Upper lobe of left lung (tissue), 6 donors: ENCODE measurements around the gene RNF182. TPM values are rescaled to one million over a fixed set of nuclear protein-coding genes. Genes with fewer than 3 reads are reported as not detected.

ENCODE experiments used
- ATAC-seq, 2 donors: fragments of 200-7000 bp; cut with Tn5 transposase; one replicate each; pipeline ENCODE4 v1.9.1; 2022; ENCODE audit warnings: mild to moderate bottlenecking in 2 of 2, moderate library complexity in 2 of 2; ENCODE audit not compliant: low FRiP score in 2 of 2
- DNase-seq, 2 donors: peaks; one replicate each; pipeline ENCODE4 v3.0.0-alpha.2; 2019 to 2020
- H3K27ac ChIP-seq, 4 donors: fragments of 200-600 bp; sonication (generic); one replicate each; pipeline ENCODE4 v1.5.1; 2016 to 2019
- H3K27me3 ChIP-seq, 4 donors: fragments of 200-600 bp; sonication (generic); one replicate each; pipeline ENCODE4 v1.5.1; 2017 to 2019
- H3K36me3 ChIP-seq, 4 donors: fragments of 200-600 bp; sonication (generic); one replicate each; pipeline ENCODE4 v1.5.1; 2016 to 2019
- H3K4me1 ChIP-seq, 4 donors: fragments of 200-600 bp; sonication (generic); one replicate each; pipeline ENCODE4 v1.5.1; 2018 to 2019
- H3K4me3 ChIP-seq, 4 donors: fragments of 200-600 bp; sonication (generic); one replicate each; pipeline ENCODE4 v1.5.1; 2017 to 2019; ENCODE audit warnings: mild to moderate bottlenecking in 2 of 4, moderate library complexity in 1 of 4
- H3K9me3 ChIP-seq, 4 donors: fragments of 200-600 bp; sonication (generic); one replicate each; pipeline ENCODE4 v1.5.1; 2018 to 2019
- EP300 ChIP-seq, 4 donors: sonication (generic); formaldehyde crosslinking; IDR thresholded peaks; one replicate each; pipeline ENCODE4 v1.5.1; 2017; ENCODE audit warnings: antibody characterized with exemption in 4 of 4, control low read depth in 2 of 4
- POLR2A ChIP-seq, 4 donors: fragments of 450-650 bp; IDR thresholded peaks; one replicate each; pipeline ENCODE4 v1.5.1; 2016 to 2017; ENCODE audit warnings: antibody characterized with exemption in 4 of 4, mild to moderate bottlenecking in 2 of 4
- POLR2AphosphoS5 ChIP-seq, 2 donors: sonication (generic); formaldehyde crosslinking; IDR thresholded peaks; one replicate each; pipeline ENCODE4 v1.5.1; 2017; ENCODE audit warnings: antibody characterized with exemption in 2 of 2
- WGBS, 2 donors: methylation state at CpG; one replicate each; pipeline ENCODE4 v1.1.5; 2017 to 2018; 5-methylcytosine and 5-hydroxymethylcytosine counted together
- total RNA-seq, 6 donors: library from RNA; depleted of rRNA in 4 of 6; stranded (reverse); fragments of >200 nt in 4 of 6; gene quantifications; one replicate each; pipeline versions ENCODE4 v1.1.0 to v1.2.1, GENCODE V29; 2016 to 2021
- TF ChIP-seq, protein P1 (sequence below), 6 experiments: fragments of 450-650 bp in 4 of 6; fragments of 200-600 bp in 2 of 6; sonication (generic) in 2 of 6; IDR thresholded peaks; one replicate each; pipeline ENCODE4 v1.5.1; 2016 to 2019; ENCODE audit warnings: antibody characterized with exemption in 6 of 6
- donor health status: DM: no; HTN: no; CAD: no; lungs with moderate emphysema.
- donor health status: DM: no; HTN: yes; CAD: no; lungs with severe emphysema.

The RNF182 gene
- total RNA-seq, 6 donors from 2014 or later, result 1.4 to 4.3 (median 2.5) TPM

DNA sequence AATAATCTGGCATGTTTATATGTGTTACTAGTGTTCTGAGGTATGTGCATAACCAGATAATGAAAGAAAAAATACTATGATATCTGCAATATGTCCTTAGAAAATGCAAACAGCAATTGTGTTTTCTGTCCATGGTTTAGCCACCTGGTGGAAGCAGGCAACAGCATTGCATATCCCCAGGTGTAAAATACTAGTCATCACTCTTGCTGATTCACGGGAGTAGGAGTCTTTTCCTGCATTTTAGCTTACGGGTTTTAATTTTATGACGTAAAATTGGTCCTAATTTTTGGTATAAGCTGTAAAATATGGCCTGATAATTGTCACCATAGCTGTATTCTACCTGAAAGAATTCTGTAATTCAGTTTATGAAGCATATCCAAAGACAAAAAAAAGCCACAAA lies 2.5 kb downstream of the RNF182 start:
- WGBS, 2 donors, result 88 to 91% methylated on average over 3 of the region's 3 CpGs
- H3K27ac ChIP-seq, result no peak overlapping the region
- peaks cover 14 to 18% (median 16%) of the 10 kb centered on the region in 4 donors for H3K4me1 ChIP-seq
- ATAC-seq, result no peak
- no peak for DNase-seq
- H3K9me3 ChIP-seq, result no peaks in the 10 kb centered on the region
- peaks cover 0 to 18% (median 0%) of the 10 kb centered on the region in 4 donors for H3K27me3 ChIP-seq
- no peak overlapping the region for H3K4me3 ChIP-seq
- no peaks in the 10 kb centered on the region for H3K36me3 ChIP-seq
- TF ChIP-seq, protein P1, sequence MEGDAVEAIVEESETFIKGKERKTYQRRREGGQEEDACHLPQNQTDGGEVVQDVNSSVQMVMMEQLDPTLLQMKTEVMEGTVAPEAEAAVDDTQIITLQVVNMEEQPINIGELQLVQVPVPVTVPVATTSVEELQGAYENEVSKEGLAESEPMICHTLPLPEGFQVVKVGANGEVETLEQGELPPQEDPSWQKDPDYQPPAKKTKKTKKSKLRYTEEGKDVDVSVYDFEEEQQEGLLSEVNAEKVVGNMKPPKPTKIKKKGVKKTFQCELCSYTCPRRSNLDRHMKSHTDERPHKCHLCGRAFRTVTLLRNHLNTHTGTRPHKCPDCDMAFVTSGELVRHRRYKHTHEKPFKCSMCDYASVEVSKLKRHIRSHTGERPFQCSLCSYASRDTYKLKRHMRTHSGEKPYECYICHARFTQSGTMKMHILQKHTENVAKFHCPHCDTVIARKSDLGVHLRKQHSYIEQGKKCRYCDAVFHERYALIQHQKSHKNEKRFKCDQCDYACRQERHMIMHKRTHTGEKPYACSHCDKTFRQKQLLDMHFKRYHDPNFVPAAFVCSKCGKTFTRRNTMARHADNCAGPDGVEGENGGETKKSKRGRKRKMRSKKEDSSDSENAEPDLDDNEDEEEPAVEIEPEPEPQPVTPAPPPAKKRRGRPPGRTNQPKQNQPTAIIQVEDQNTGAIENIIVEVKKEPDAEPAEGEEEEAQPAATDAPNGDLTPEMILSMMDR (IDR thresholded peaks at IDR 0.05), result no peak
- TF ChIP-seq EP300 (IDR thresholded peaks at IDR 0.05) (no peak), POLR2A (IDR thresholded peaks at IDR 0.05) (no peak), POLR2AphosphoS5 (IDR thresholded peaks at IDR 0.05) (no peak)

DNA sequence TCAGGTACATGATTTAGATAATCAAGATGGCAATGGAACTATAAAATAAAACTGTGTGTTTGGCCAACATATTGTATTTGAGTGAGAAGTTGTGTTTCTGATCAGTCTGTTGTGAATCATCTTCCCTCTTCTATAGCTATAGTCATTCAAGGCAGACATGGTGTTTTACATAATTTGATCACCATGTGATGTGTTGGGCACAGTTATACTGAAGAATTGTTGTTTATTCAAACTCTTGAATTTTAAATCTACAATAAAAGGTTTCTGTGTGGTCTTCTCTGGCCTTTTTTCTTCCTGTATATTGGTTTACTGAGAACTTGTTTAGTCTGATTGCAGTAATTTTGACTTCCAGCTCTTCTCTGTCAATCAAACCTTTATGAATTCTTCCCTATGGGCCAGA lies 4.4 kb downstream of the RNF182 start:
- Histone ChIP-seq H3K27ac (no peak overlapping the region), H3K27me3 (peaks cover 0 to 14% (median 0%) of the 10 kb centered on the region in 4 donors), H3K4me3 (no peak overlapping the region), H3K4me1 (peaks cover 10 to 15% (median 12%) of the 10 kb centered on the region in 4 donors), H3K36me3 (no peaks in the 10 kb centered on the region), H3K9me3 (no peaks in the 10 kb centered on the region)
- ATAC-seq (no peak), DNase-seq (no peak)
- TF ChIP-seq, protein P1 (IDR thresholded peaks at IDR 0.05), result no peak
- no peak for TF ChIP-seq EP300 (IDR thresholded peaks at IDR 0.05)
- no peak for TF ChIP-seq POLR2A (IDR thresholded peaks at IDR 0.05)
- no peak for TF ChIP-seq POLR2AphosphoS5 (IDR thresholded peaks at IDR 0.05)

DNA sequence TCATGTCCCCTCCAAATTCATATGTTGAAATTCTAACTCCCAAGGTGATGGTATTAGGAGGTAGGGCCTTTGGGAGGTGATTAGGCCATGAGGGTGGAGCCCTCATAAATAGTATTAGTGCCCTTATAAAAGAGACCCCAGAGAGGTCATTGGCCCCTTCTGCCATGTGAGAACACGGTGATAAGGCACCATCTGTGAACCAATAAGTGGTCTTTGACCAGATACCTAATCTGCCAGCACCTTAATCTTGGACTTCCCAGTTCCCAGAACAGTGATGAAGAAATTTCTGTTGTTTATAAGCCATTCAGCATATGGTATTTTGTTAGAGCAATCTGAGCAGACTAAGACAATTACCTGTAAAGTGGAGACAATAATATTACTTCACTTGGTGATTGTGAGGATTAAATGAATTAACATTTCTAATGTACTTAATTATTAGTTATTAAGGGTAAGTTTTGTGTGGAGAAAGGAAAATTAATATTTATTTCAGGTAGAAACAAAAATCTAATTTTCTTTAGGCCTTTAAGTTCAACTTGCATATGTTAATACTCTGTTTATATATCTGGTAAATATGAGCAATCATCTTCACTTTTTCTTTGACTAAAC lies 7.1 kb downstream of the RNF182 start:
- H3K27ac ChIP-seq, result no peak overlapping the region
- no peaks in the 10 kb centered on the region for H3K9me3 ChIP-seq
- H3K4me1 ChIP-seq, result no peaks in the 10 kb centered on the region
- no peak for DNase-seq
- 79 to 100% methylated on average over 1 of the region's 1 CpG for WGBS, 2 donors
- ATAC-seq, result no peak
- H3K4me3 ChIP-seq, result no peak overlapping the region
- H3K27me3 ChIP-seq, result no peaks in the 10 kb centered on the region
- TF ChIP-seq POLR2AphosphoS5 (IDR thresholded peaks at IDR 0.05) (no peak), EP300 (IDR thresholded peaks at IDR 0.05) (no peak), POLR2A (IDR thresholded peaks at IDR 0.05) (no peak)
- TF ChIP-seq, protein P1 (IDR thresholded peaks at IDR 0.05), result no peak
- H3K36me3 ChIP-seq, result no peaks in the 10 kb centered on the region

DNA sequence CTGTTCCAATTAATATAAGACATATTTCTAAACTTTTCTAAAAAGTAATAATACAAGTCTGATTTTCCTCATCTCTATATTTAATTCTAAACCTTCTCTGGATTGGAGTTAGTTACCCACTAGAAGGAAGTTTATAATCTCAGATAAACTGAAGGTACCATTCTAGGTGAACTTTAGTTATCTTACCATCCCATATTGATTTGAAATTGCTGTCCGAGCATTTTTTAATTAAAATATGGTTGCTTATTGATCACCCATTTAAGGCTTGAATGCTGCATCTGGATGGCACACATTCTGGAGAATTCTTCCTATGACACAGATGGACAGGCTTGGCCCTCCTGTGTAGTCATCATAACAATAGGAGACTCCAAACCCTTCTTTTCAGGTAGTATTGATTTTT lies 8.0 kb downstream of the RNF182 start:
- 95 to 96% methylated on average over 1 of the region's 1 CpG for WGBS, 2 donors

More for the DNA sequence above, 8.0 kb downstream of the RNF182 start:
- no peaks in the 10 kb centered on the region for H3K4me1 ChIP-seq
- no peak overlapping the region for H3K4me3 ChIP-seq
- no peak for DNase-seq
- H3K36me3 ChIP-seq, result no peaks in the 10 kb centered on the region
- H3K27ac ChIP-seq, result no peak overlapping the region
- TF ChIP-seq EP300 (IDR thresholded peaks at IDR 0.05) (no peak), POLR2AphosphoS5 (IDR thresholded peaks at IDR 0.05) (no peak), POLR2A (IDR thresholded peaks at IDR 0.05) (no peak)
- TF ChIP-seq, protein P1 (IDR thresholded peaks at IDR 0.05), result no peak
- ATAC-seq, result no peak
- H3K27me3 ChIP-seq, result no peaks in the 10 kb centered on the region
- no peaks in the 10 kb centered on the region for H3K9me3 ChIP-seq
